Brain microvascular endothelial cell (primary cell): Measurements from ENCODE around the gene ZNF430.

ENCODE experiments used
- DNase-seq: peaks from one replicate; pipeline ENCODE4 v3.0.0-alpha.2; 2020
- H3K27ac ChIP-seq: fragments of 250-450 bp; sonication (Bioruptor Pico); 2 replicates; pipeline ENCODE4 v1.5.1; 2020; ENCODE audit warnings: mild to moderate bottlenecking, moderate library complexity
- H3K27me3 ChIP-seq: fragments of 250-450 bp; sonication (Bioruptor Pico); replicated peaks from 2 replicates; pipeline ENCODE4 v1.5.1; 2020; ENCODE audit warnings: mild to moderate bottlenecking
- H3K36me3 ChIP-seq: fragments of 250-450 bp; sonication (Bioruptor Pico); replicated peaks from 2 replicates; pipeline ENCODE4 v1.5.1; 2020; ENCODE audit warnings: mild to moderate bottlenecking
- H3K4me3 ChIP-seq: 2 replicates; pipeline ENCODE4 v1.5.1; 2011; ENCODE audit warnings: low read depth, mild to moderate bottlenecking, control low read depth, low read length, moderate library complexity
- in situ Hi-C: cut with HindIII; loops from 2 replicates; pipeline ENCODE4 v1.10.0; 2017; ENCODE audit warnings: low sequenced_read_pairs, low pct_ligation_motif_present
- TF ChIP-seq, protein P1 (sequence below): IDR thresholded peaks from 2 replicates; pipeline ENCODE4 v1.5.1; 2011; ENCODE audit warnings: low read depth, mild to moderate bottlenecking, moderate library complexity, low read length, control low read depth, inconsistent platforms; ENCODE audit errors: missing control alignments

The ZNF430 gene

DNA sequence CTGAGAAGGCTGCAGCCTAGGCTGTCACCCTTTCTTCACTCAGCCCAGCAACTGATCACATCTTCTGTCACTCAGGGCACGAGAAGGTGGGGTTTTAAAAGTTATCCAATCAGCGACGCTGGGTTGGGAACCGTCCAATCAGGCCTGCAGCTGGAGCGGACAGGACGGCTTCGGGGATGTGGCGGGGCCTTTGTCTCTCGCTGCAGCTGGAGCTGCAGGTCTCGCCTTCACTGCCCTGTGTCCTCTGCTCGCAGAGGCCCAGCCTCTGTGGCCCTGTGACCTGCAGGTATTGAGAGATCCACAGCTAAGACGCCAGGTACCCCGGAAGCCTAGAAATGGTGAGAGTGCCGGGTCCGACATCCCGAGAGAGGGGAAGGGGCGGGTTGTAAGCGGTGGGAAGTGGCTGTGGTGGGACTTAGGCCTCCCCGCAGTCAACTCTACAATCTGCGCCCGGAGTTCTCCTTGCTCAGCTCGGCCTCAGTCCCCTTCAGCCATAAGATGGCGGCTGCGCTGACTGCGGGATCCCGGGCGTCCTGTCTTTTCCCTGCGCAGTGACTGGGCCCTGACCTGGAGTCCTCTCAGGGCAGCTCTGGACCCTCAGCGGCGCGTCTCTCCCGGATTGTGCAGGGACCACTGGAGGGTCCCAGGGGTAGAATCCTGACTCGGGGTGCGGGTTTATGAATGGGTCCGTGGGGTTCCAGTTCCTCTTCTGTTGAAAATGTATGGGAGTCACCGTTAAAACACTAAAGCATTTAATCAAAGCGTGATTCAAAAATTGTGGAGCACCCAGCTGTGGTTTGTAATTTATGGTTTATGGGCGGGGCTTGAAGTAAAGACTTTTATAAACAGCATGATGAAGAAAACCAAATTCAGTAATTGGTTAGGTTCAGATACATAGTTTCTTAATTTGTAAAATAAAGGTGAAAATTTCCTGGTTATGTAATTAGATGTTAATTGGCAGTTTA is 61.8 kb downstream of the ZNF430 start, which contains the start of gene ZNF714:
TSS of gene ZNF714 (plus strand) at position 193 of the 965 bp plus-strand sequence. CDS start 16,066 bp downstream, outside the sequence.
- TF ChIP-seq, protein P1, sequence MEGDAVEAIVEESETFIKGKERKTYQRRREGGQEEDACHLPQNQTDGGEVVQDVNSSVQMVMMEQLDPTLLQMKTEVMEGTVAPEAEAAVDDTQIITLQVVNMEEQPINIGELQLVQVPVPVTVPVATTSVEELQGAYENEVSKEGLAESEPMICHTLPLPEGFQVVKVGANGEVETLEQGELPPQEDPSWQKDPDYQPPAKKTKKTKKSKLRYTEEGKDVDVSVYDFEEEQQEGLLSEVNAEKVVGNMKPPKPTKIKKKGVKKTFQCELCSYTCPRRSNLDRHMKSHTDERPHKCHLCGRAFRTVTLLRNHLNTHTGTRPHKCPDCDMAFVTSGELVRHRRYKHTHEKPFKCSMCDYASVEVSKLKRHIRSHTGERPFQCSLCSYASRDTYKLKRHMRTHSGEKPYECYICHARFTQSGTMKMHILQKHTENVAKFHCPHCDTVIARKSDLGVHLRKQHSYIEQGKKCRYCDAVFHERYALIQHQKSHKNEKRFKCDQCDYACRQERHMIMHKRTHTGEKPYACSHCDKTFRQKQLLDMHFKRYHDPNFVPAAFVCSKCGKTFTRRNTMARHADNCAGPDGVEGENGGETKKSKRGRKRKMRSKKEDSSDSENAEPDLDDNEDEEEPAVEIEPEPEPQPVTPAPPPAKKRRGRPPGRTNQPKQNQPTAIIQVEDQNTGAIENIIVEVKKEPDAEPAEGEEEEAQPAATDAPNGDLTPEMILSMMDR = no peak
- Histone ChIP-seq H3K36me3 (no peaks in the 10 kb centered on the region), H3K27ac (peak within 1 kb of the TSS; percentile 81), H3K4me3 (peak within 1 kb of the TSS; percentile 70), H3K27me3 (no peaks in the 10 kb centered on the region)
- in situ Hi-C loops = no loop called here
- DNase-seq = peak; percentile 95

DNA sequence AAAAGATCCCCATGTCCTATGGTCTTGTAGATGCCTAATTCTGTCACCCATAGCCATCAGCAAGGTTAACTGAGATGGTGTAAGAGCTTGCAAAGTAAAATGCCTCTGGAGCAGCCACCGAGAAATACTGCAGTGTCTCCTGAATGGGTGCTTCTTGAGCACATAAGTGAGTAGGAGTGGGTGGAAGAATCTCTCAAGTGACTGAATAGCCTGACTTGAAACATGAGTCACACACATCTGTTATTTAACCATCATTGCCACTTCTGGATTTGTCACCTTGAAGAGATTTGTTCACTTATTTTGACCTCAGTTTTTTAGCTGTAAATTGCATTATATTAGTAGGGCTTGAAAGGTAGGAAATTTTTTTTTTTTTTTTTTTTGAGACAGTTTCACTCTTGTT is 63.9 kb downstream of the ZNF430 start:
- no peak overlapping the region for H3K27ac ChIP-seq
- H3K36me3 ChIP-seq = no peaks in the 10 kb centered on the region
- no peak overlapping the region for H3K4me3 ChIP-seq
- TF ChIP-seq, protein P1 = no peak
- peak; percentile 44 for DNase-seq
- no peaks in the 10 kb centered on the region for H3K27me3 ChIP-seq
- in situ Hi-C loops = no loop called here

DNA sequence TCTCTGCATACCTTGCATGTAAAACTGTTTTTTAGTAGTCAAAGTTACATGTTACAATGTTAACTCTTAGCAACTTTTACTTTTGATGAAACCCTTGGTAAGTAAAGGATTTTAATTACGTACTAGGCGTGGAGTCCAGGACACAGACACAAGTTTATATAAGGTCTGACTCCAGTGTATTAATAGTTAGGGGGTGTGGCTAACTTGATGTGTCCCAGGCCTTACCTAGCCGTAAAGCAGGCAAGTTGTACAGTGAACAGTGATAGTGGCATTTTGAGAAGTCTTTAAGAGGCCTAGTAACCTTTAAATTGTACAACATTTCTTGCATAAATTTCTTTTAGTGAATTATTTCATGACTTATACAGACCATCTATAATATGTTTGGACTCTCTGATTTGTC is 67.4 kb downstream of the ZNF430 start:
- Histone ChIP-seq H3K27me3 (no peaks in the 10 kb centered on the region), H3K27ac (no peak overlapping the region), H3K36me3 (no peaks in the 10 kb centered on the region), H3K4me3 (no peak overlapping the region)
- DNase-seq = no peak
- TF ChIP-seq, protein P1 = no peak
- in situ Hi-C loops = no loop called here

DNA sequence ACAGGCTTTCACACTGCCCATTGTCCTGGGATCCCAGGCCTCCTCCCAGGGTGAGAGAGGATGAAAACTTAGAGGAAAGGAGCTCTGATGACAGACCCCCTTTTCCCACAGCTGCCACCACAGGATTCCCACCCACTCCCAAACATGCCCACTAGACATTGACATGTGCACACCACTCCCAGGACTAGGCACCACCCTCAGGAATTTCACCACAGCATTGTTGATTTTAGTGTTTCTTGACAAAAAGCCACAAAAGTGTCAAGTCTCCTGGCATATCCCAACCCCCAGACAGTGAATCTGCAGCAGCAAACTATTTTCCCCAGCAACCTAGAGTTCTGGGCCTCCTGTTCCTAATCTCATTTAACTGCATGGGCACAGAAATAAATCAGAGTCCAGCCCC is 71.7 kb downstream of the ZNF430 start:
- no peak overlapping the region for H3K27ac ChIP-seq
- in situ Hi-C loops = no loop called here
- H3K4me3 ChIP-seq = no peak overlapping the region
- no peak for DNase-seq
- TF ChIP-seq, protein P1 = no peak
- H3K36me3 ChIP-seq = no peaks in the 10 kb centered on the region
- no peaks in the 10 kb centered on the region for H3K27me3 ChIP-seq

DNA sequence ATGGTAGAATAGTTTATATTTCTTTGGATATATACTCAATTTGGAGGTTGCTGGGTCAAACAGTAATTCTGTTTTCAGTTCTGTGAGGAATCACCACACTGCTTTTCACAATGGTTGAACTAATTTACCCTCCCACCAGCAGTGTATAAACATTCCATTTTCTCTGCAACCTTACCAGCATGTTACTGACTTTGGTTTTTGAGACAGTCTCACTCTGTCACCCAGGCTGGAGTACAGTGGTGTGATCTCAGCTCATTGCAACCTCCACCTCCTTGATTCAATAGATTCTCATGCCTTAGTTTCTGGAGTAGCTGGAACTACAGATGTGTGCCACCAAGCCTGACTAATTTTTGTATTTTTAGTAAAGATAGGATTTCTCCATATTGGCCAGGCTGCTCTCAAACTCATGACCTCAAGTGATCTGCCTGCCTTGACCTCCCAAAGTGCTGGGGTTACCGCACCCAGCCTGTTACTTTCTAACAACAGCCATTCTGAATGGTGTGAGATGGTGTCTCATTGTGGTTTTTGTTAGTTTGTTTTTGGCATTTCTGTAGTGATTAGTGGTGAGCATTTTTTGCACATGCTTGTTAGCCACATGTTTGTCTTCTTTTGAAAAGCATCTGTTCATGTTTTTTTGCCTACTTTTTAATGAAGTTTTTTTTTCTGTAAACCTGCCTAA is 74.0 kb downstream of the ZNF430 start:
- DNase-seq = no peak
- H3K27ac ChIP-seq = no peak overlapping the region
- TF ChIP-seq, protein P1 = no peak
- in situ Hi-C loops = no loop called here
- H3K27me3 ChIP-seq = no peaks in the 10 kb centered on the region
- H3K36me3 ChIP-seq = no peaks in the 10 kb centered on the region
- H3K4me3 ChIP-seq = no peak overlapping the region
